Stimulated activated CD4-positive, alpha-beta T cell treated with anti-CD3 and anti-CD28 coated beads, TNF-alpha, amount 100 ng/mL, for 24 hours (primary cell): ENCODE measurements around the gene NKX1-2.
A peak's percentile ranks its signal among the peaks of the same experiment; 100 is the strongest.

Experiments used
- DNase-seq, 3 experiments: peaks; one replicate each; pipeline ENCODE4 v3.0.0-alpha.2; 2020; ENCODE audit warnings: low read depth in 3 of 3

The NKX1-2 gene

DNA sequence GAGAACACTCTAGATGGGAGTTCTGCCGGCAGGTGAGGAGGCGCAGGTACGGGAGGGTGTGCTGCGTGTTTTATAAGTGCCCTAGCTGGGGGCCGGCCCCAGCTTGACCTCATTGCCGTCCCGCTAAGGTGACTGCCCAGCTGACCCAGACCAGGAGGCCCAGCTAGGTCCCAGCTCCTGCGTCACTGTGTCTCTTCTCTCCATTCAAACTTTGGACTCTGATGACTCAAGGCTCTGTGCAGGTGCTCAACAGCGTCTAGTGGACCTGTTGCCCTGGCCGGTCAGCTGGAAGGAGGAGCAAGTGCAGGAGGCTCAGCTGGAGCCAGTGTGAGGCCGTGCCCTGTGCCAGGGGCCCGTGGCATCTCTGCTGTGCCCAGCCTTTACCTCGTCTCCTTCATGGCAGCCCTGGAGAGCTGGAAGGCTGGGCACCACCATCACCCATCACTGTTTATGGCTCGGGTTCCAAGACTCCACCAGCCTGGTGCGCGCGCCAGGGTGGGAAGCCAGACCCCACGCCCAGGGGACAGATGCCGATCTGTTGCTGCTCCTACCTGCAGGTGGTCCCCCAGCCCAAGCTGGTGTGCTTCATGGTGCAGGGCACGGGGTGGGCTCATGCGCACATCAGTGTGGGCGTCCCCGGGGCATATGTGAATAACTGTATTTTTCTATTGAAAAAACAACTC lies 26.3 kb upstream of the NKX1-2 start:
- DNase-seq = no peak

DNA sequence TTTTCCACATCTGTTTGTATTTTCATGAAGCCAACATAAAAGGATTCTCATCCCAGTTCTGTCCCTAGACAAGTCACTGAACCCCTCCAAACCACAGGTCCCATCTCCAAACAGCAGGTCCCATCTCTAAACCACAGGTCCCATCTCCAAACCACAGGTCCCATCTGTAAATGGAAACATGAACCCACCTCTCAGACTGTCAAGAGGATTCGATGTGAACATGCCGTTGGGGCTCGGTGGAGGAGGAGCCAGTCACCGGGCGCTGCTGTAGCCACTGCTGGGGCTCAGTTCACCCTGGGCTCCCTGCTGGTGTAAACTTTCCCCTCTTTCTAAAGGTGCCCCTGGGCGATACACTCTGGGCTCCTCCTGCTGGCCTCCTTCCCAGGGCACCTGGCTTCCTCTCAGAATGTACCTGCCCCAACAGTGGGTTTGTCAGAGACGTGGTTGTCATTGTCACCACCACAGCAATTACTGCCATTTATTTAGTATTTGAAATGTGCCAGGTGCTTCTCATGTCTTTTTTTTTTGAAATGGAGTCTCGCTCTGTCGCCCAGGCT lies 24.8 kb upstream of the NKX1-2 start:
- no peak for DNase-seq

DNA sequence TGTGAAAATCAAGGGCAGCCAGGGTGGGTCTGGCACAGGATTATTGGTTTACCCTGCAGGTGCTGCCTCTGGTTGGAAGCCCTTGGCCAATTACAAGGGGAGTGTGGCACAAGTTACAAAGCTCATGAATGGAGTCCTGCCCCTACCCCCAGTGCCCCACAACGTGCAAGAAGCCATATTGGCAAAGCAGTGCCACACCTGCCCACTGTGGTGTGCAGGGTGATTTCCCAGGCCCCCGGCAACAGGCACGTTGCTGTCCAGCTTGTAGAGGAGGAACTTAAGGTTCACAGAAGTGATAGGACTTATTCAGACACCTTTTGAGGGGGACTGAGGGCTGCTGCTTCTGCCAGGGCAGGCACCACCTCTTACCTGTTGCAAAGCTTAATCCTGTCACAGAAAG lies 23.2 kb upstream of the NKX1-2 start:
- DNase-seq = no peak

DNA sequence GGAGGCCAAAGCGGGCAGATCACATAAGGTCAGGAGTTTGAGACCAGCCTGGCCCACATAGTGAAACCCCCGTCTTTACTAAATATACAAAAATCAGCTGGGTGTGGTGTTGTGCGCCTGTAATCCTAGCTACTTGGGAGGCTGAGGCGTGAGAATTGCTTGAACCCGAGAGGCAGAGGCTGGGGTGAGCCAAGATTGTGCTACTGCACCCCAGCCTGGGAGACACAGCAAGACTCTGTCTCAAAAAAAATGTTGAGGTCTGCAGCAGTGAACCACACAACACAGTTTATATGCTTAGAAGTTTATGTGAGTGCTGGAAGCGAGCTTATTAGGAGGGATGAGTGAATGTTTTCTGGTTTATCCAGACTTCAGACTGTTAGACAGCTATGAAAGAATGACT lies 22.2 kb upstream of the NKX1-2 start:
- no peak for DNase-seq

DNA sequence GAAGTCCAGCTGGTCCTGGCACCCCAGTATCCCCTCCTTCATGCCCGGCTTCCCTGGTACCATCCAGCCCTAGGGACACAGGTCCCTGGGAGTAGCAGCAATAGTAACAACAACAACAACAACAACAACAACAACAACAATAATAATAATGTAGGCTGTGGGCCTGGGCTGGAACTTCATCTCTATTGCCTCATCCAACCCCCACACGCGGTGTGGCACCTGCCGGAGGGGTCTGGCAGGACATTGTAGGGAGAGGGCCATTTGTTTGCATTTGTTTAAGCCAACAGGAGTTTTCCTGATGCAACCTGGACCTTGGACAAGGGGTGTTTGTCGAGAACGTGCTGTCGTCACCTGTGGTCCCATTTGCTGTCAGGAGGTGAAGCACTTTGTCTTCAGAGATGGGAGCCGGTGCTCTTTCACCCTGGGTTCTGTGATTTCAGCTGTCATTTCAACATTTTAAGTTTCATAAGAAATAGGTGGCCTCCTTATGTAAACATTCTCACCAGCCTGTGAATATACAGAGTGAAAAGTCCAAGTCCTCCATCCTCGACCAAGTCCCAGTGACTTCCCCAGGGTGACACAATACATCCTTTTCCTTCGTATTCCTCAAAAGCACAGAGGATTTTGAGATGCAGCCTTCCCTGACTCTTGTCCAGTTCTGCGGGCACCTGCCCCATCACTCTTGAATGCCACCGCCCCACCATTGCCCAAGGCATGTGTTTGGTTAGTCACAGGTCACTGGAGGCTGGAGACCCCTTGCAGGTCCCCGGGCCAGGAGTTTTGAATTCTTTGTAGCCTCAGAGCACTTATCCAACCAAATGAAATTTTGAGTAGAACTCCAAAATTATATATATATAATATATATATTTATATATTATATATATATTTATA lies 21.0 kb upstream of the NKX1-2 start:
- no peak for DNase-seq

DNA sequence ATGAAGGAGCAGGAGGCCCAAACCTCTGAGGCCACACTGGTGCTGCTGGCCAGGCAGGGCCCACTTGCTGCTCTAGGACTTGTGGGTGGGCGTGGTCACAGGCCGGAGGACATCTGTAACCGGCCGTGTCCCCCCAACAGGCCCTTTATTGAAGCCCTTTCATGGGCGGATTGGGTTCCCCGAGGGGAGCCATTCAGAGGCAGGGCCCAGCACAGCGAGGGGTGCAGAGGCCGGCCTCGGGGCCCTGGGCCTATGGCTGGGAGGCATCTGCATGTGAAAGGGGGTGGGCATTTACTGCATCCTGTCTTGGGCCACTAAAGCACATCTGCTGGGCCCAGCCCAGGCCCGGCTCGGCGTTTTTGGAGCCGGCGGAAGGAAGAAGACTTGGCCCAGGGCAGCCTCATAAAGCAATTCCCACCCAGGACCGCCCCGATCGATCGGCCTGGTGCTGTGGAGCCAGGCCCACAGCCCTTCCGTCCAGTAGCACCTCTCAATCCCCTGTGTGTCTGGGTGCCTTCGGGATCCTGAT lies 20.2 kb upstream of the NKX1-2 start:
- DNase-seq = no peak

DNA sequence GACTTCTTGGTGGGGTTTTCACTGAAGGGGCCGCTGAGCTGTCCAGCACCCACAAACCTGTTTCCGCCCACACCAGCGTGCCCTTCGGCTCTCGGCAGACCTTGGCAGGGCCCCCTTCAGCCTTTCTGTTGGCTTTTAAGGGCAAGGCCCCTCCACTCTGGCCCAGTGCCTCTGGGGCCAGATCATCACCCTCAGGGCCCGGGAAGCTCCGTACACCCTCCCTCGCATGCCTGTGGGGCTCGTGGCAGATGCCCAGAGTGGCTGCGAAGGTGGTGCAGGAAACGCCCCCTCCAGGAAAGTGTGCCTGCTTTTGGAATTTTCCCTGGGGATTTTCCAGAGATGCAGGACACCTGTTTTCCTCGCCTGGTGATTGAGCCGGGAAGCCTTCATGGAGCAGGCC lies 18.8 kb upstream of the NKX1-2 start:
- DNase-seq = no peak

DNA sequence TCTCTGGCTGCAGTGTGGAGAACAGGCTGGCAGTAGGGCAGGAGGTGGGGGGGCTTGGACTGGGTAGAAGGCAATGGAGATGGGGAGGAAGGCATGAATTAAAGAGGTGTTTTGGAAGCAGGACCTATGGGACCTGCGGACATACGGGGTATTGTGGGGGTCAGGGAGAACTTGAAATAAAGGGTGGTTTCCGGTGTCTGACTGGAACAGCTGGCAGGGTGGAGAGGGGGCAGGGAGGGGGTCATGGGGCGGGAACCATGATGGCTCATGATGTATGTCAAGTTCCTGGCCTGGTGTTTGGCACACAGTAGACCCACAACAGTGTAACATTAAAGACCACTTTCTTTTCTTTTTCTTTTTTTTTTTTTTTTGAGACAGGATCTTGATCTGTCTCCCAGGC lies 17.3 kb upstream of the NKX1-2 start:
- no peak for DNase-seq

DNA sequence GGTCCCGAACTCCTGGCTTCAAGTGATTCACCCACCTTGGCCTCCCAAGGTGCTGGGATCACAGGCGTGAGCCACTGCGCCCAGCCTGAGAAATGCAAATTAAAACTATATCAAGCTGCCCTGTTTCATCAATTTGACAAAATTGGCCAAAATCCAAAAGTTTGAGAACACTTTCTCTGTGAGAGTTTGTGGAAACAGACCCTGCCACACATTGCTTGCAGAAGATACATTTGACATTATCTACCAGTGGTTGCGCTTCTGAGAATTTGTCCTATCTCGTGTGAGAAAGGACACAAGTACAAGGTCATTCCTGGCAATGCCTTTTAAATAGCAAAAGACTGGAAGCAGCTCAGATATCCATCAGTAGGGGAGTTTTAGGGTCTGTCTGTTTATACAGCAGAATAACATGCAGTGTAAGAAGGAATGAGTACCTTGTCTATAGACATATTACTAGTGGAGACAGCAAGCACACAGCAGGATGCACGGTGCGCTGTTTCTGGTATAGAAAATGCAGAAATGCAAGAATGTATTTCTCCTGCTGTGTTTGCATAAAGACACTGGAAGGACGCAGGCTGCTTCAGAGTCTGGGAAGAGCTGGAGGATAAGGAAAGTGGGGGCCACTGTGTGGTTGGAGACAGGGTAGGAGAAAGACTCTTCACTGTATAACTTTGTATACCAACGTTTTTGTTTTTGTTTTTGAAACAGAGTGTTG lies 16.1 kb upstream of the NKX1-2 start:
- DNase-seq = no peak

DNA sequence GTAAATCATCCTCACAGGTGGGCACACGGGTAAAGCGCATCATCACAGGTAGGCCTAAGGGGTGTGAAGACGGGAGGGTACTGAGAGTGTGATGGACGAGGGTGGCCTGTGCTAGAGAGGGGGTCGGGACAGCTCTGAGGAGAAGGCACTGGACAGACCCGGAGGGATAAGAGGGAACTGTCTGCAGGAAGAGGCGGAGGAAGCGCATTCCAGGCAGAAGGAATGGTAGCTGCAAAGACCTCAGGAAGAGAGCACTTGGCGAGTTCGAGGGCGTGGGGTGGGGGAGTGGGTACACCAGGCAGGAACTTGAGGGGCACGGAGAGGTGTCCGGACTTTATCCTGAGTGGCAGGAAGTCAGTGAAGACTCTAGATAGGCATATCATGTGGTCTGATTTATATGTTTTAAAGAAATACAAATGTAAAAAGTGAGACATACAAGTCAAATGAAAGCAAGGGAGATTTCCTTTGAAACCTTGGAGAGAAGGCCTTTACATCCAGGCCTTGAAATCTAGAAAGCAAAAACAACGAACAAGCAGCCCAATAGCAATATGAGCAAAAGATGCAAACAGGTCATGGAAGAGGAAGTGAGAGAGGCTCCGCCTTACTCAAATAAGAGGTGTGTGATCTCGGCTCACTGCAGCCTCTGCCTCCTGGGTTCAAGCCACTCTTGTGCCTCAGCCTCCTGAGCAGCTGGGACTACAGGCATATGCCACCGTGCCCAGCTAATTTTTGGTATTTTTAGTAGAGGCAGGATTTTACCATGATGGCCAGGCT lies 15.4 kb upstream of the NKX1-2 start:
- no peak for DNase-seq

DNA sequence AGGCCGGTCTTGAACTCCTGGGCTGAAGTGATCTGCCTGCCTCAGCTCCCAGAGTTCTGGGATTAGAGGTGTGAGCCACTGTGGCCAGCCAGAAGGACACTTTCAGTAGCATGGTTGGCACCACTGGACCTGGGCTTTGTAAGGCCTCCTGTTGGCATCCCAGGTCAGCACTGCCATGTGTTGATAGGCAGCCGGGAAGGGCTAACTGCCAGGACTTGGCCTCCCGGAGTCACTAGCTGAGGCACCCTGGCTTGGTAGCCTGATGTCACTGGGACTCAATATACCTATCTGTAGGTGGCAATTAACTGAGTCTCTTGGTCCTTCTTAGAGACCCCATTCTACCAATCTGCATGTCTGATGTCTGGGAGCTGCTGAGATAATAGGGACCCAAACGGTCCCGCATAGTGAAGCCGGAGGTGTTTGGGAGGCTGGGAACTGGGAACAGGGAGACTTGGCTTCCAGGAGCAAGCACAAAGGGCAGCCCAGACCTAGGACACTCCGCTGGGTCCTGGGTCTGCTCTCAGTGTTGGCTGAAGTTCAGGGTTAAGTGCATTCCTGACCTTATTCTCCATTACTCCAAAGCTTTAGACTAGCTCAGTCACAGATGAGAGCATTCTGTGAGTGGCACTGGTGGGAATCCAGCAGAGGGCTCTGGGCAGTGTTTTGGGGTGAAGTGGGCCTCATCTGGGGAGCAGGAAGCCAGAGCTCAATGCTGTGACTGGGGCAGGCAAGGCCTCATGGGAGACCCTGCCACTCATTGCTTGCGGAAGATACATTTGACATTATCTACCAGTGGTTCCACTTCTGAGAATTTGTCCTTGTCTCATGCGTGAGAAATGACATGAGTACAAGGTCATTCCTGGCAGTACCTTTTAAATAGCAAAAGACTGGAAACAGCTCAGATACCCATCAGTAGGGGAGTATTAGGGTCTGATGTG lies 14.5 kb upstream of the NKX1-2 start:
- no peak for DNase-seq

DNA sequence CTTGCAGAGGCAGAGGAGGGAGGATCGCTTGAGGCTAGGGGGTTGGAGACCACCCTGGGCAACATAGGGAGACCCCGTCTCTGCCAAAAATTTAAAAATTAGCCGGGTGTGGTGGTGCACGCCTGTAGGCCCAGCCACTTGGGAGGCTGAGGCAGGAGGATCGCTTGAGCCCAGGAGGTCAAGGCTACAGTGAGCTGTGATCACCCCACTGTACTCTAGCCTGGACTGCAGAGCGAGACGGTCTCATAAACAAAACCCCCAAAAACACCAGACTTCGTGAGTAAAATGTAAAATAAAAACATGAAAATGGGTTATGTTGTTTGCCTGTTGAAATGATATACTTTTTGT lies 12.5 kb upstream of the NKX1-2 start:
- no peak for DNase-seq

DNA sequence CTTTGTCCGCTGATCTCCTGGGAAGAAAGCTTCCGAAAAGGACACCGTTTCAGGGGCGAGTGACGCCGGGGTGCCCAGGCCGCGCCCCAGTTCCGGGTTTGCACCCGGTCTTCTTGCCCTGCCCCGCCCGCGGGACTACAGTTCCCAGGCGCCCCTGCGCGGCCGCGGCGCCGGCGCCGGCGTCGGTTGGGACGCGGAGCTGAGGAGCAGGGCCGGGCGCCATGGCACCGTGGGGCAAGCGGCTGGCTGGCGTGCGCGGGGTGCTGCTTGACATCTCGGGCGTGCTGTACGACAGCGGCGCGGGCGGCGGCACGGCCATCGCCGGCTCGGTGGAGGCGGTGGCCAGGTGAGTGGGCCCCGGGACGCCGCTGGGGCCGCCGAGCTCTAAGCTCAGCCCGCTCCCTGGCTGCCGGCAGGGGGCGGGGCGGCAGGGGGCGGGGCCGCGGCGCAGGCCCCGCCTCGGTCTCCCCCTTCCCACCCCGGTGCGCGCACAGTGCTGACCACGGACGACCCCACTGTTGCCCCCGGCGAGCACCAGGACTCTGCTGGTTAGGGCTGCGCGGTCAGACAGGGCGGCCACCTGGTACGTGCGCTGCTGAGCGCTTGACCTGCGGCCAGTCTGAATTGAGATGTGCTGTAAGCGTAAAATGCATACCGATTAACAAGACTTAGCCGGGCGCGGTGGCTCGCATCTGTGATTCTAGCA lies 12.0 kb upstream of the NKX1-2 start, which contains the start of gene LHPP:
LHPP (plus strand) TSS at position 182 of the 706 bp plus-strand sequence; CDS start at position 222, 40 bp downstream.
- peak; percentile 75 to 85 (median 81) for DNase-seq

DNA sequence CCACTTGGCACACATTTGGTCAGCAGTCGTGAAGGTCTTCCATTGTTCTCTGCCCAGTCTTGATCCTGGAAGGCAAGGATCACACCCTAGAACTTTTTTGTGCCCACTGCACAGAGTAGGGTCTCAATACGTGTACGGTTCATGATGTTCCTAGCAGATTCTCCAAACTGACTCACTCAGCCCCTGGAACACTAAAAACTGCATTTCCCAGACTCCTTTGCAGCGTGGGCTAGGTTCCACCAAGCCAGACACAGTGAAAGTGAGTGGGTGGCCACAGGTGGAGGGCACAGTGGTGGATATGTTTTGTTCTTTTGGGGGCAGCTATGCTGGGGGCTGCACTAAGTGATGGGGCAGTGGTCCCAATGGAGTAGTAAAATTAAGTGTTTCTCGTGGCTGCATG lies 10.3 kb upstream of the NKX1-2 start:
- no peak for DNase-seq

DNA sequence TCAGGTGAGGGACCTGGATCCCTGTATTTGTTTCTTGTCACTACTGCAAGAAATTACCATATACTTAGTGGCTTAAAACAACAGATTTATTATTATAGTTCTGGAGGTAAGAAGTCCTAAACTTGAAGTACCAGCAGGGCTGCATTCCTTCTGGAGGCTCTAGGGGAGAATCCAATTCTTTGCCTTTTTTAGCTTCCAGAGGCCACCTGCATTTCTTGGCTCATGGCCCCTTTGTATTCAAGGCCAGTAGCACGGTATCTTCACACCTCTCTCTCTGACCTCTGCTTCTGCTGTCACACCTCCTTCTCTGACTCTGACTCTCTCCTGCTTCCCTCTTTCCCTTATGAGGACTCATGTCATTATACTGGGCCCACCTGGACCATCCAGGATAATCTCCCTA lies 9.6 kb upstream of the NKX1-2 start:
- no peak for DNase-seq

DNA sequence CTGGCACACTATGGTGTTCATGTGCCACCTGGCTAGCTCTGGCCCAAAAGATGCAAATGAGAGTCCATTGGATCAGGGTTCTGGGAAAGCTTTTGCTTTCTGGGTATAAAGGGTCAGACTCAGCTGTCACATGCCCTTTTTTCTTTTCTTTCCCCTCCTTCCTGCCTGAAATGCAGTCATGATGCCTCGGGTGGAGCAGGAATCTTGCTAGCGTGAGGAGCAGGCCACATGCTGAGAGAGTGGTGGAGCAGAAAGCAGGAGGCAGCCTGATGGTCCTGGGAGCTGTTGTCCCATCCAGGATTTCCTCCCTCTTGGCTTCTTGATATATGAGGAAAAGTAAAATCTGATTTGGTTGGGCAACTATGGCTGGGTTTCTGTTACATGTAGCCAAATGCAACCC lies 9.1 kb upstream of the NKX1-2 start:
- DNase-seq = no peak

DNA sequence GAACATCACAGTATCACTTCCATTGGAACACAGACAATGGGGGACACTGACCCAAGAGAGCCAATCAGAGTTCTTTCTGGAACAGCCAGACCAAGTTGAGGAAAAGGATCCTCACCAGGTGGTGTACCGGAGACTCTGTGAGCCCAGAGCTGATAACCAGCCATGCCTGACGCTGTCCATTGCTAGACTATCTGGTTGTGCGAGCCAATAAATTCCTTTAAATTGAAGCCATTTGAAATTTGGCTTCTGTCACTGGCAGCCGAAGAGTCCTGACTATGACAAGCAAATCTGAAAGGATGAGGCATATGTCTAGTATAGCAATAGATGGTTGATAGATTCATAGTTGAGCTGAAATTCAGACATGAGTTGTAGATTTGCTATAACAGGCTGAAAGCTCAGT lies 8.6 kb upstream of the NKX1-2 start:
- no peak for DNase-seq

DNA sequence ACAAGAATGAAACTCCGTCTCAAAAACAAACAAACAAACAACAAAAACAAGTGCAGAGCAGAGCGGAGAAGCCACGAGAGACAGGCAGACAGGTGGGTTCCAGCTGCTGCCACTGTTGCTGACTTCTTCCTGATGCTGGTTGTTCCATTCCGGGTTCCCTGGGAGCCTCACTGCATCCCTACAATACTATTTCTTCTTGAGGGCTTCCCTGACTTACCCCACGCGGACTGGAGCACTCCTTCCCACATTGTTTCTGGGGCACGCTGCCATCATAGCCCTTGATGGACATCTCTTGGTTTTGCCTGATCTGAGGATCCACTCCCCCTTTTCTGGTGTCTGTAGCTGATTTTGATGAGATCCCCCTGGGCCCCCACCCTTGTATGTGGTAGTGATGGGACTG lies 5.6 kb upstream of the NKX1-2 start:
- DNase-seq = no peak

DNA sequence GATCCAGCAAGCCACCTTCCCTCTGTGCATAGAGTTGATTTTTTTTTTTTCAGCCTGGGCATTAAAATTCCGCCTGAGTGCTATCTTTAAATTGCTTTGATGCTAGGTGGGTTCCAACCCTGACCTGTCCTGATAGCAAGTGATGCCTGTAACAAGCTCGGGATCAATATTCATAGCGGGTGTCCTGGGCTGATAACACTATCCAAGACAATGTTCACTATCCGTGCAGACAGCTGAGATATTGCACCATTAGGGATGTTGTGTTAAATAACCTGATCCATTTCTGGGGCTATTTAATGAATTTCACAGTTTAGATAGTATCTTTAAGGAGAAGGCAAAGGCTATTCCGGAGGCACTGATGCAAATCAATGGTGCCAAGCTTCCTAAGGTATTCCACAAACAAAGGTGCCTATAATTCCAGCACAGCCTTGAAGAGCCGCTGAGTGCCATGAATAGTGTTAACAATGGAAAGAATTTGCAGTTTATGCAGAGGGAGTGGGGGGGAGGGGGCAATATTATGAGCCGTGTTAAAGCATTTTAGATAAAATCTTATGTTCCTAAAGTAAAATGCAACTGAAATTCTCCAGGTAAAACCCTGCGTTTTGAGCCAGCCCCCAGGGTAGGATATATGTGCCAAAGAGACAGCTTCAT lies 4.2 kb upstream of the NKX1-2 start:
- no peak for DNase-seq
